ENCODE data around the gene SPRED2.

The SPRED2 gene

DNA sequence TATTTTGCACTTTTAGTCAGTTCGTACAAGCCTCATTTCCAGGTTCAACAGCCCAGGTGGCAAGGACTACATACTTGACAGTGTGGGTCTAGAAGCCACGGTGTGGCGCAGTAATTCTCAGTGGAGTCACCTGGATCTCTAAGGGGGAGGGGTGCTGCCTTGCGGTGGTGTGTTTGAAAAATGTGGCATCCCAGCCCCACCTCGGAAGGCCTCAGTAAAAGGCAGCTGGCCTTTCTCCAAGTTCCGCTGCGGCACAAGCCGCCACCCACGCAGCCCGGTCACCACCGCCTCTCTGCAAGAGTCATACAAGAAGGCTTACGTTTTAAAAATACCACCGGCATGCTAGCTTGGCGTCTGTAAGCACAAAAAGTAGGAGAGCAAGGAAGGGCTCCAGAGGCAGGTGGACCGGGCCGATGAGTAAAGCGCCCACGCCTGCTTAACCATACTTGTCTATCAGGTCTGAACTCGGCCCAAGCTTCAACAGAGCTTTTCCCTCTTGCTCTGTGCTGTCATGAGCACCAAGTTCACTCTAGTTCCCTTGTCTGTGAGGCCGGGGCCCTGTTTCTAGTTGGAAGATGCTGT lies 49.5 kb downstream of the SPRED2 start:
- no peak for DNase-seq

DNA sequence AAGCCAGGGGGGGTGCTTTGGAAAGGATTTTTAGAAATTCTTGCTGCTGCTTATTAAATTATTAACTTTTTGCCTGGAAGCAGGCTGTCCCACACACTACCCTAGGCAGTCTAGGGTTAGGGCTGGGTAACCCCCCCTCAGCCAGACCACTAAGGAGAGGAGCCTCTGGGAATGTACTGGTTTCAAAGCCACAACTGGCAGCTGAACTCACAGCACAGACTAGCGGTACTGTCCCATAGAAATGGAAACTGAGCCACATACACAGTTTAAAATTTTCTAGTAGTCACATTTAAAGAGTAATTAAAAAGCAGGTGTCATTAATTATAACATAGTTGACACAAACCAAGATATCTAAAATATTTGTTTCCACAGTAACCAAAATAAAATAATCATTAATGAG lies 50.1 kb downstream of the SPRED2 start:
- no peak for DNase-seq

DNA sequence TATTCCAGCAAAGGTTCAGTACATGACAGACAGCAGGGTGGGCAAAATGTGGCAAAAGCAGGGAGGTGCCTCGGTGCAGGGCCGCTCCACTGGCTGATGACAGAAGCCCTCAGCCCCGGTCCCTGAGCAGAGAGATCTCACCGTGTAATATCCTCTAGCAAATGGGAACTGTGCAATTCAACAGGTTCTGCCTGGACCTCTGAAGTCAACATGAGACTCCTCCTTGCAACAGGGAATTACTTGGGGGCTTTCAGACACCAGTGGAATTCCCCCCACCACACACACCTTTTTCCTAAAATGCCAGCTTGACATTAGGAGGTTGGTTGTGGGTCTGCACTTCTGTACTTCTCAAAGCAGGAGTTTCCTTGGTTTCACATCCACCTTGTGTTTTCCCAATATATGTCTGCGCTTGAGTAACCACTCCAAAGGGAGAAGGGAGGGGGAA lies 50.8 kb downstream of the SPRED2 start:
- no peak for DNase-seq

DNA sequence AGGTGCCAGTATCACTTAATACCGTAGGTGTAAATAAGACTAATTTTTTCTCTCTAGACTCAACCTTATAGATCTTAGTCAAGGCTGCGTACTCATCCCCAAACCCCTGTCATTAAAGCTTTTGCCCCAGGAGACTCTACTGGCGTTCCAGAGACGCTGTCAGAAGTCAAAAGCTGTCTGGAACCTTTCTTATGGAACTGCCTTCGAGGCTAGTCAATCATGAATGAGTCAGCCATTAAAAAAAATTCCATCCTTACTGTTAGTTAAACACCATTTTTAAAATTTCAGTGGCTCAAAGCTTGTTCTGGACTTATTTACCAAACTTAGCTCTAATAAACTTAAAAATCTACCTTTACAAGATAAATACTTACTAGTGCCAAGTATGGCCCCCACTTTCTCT lies 52.1 kb downstream of the SPRED2 start:
- DNase-seq = no peak

DNA sequence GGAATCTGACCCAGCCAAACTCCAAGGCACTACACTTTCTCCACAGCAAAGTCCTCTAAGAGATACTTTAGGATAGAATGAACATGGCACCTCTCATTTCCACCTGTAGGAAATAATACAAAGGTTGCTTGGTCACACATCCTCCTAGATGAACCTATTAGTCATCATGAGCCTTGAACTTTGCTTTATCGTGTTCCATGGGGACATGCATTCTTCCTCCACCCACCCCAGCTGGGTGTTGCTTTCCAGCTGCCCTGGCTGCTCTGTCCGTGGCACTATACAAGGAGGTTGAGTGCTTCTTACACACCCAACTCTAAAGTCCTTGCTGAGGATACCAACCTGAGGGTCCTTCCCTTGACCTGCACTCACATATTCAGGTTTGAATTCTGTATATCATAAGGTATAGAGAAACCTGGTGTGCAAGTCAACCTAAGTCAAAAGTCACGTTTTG lies 52.7 kb downstream of the SPRED2 start:
- no peak for DNase-seq

DNA sequence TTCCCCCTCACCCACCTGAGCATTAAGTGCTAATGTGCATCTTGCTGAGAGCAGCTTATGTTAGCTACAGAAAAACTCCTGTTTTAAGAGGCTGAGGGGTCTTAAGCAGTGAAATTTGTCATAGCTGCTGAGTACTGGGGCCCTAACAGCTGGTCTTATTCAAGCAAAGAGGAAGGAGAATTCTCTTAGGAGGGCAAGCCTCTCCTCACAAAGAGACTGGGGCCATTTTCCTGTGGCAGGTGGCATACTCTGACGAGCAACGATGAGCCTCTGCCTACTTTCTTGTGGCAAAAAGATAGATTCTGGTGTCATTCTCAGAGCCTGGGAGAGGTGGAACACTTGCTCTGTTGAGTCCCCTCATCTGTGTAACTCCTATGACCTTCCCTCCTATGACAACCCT lies 53.2 kb downstream of the SPRED2 start:
- no peak for DNase-seq

DNA sequence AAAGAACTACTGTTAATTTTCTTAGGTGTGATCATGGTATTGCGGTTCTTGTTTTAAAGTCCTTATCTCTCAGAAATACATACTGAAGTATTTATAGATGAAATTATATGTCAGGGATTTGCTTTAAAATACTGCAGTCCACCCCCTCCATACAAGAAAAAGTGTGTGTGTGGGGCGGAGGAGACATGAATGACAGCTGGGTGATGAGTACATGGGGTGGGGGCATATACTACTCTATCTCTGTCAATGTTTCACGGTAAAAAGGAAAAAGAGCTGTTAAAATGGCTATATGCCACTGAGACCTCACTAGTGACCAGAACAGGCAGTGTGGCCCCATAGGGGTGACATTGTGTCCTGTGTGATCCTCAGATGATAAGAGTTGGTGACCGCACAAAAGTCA lies 54.1 kb downstream of the SPRED2 start:
- no peak for DNase-seq

DNA sequence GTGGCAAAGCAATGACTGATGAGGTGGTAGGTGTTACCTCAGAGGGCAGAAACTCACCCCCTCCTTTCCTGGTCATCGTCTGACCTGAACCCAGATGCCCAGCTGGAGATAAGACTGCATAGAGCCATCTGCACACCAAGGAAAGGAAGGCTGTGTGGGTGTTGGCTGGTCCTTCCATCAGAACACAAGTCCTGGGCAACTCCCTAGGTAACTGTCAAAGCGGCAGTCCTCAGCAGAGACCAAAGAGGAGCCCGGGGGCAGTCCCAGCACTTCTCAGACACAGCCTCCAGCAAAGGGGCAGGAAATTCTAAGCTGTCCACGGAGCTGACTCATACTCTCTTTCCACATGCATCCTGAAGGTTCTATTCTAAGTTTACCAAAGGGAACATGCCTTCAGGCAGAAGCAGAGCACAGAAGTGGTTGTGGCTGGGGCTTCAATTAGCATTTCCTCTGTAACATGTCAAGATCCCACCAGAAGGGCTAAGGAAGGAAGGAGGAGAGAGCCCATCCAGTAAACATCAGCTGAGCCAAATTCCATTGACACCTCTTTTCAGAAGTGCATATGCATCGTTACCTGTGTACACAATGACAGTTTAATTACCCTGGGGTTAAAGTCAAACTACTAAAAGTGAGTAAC lies 54.7 kb downstream of the SPRED2 start:
- no peak for DNase-seq

DNA sequence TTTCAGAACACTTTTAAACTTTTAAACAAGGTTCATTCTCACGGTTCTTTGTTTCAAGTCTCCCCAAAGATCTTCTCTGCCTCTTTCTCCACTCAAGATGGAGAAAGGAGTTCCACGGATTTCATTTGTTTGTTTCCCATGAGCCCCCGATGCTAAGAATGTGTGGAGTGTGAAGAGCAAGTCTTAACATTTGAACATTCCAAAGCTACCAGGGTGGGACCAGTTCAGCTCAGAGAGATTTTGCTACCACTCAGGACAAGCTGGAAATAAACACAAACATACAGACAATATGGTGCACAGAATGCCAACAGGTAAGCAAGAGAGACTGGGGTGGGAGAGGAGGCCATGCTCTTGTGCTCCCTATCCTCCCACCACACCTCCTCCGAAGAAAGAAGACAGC lies 56.7 kb downstream of the SPRED2 start:
- no peak for DNase-seq

DNA sequence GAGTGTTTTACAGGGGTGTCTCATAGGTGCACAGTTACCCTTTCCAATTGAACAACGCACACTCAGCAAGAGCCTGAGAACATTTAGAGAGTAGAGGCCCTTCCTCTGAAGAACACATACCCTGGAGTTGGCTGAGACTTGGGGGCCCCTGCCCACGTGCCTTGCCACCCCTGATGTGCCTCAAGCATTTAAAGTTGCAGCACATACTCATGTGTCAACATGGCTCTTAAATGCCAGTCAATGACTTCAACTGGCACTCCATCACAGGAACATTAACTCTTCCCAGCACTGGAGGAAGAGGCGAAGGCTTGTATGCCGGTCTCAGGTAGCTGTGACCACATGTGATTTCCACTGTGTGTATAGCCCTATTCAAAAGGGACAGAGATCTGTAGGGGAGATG lies 57.4 kb downstream of the SPRED2 start:
- DNase-seq = no peak

DNA sequence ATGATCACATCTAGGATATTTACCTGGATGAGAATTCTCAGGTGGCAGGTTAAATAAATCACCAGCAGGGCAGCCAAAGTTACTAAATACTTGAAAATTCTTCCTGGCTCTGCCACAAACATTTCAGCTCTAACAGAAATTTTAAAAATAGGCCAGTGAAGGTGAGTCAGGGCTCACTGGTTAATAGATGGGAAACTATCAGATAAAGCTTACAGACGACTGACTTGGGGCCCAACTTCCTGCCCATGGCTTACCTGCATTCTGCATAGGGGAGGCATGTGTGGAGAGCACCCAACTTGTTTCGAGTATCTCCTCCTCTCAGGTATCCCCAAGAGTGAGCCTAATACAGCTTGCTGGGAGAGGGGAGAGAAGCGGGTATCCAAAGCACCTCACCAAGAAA lies 57.8 kb downstream of the SPRED2 start:
- no peak for DNase-seq

DNA sequence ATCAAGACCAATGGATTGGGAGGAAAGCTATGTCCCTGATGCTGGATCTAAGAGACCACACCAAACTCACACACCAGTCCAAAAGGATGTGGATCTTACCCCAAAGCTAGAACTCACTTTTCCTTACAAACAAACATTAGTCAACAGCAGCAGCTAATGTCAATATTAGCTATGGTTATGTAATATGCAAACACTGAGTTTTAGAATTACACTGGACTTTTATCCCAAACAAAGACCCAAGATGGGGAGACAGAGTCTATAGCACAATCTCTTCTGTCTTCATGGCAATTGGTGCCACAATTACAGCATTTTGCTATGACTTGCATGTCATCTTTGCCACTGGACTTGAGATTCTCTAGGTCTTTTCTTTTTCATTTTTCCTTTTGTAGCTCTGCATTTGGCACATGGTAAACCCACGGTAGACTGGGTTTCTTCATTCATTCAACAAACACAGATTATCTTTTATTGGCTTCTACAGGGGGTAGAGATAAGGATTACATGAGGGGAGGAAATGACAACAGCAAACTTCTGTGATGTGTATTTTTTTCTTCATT lies 59.0 kb downstream of the SPRED2 start:
- DNase-seq = no peak

DNA sequence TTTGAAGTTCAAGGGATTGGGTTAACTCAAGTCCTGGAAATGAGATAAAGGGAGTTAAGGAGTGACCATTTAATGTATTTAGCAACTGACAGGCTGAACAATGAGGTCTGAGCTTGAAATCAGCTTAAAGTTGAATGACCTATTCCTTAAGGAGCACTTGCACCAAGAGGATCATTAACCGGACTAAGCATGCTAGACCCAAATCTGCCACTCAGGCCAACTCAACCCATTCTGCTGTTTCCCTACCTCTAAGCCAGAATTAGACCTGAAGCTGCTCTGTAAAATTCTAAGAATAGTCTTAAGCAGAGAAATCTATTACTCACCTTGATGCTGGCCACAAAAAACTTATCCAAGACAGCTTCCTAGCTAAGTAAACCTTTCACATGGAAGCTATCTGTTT lies 59.8 kb downstream of the SPRED2 start:
- no peak for DNase-seq

DNA sequence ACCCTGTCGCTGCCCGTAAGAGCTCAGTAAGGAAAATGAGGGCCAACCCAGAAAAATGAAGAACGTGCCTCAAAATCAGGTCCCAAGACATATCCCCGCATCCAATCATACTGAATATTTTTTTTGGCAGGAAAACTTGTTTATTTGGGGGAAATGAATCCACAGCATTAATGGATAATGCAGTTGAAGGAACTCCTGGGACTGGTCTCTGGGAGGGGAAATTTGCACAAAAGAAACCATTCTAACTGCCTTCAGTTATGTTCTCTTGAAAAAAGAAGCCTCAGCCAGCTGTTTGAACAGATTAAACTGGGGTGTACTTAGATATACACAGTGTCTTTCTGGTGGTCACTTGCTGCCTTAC lies 61.3 kb downstream of the SPRED2 start:
- DNase-seq = no peak

DNA sequence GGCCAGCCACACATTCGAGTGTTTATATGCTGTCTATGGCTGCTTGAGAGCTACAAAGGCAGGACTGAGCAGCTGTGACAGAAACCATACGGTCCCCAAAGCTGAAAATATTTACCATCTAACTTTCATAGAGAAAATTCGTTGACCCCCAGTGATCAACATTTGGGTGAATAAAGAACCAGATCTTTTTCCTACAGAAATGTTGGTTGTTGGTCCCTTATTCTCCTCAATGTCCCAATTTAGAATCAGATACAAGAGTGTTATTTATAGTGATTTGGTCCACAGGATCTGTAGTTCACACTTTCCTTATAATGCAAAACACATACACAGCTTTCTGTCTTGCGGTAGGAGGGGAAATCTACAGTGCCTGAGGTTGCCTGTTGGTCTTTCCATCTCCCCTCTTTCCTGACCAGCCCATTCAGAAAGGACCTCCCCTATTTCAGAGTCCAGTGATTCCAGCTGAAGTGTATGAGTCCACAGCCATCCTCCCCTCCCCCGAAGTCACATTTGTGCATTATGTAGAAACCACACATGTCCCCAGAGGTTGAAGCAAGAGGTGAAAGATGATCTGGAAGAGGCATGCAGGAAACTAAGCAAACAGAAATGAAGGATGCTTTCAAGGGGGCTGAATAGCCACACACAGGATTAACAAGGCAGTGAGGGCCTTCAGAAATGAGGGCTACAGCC lies 61.9 kb downstream of the SPRED2 start:
- DNase-seq = no peak

DNA sequence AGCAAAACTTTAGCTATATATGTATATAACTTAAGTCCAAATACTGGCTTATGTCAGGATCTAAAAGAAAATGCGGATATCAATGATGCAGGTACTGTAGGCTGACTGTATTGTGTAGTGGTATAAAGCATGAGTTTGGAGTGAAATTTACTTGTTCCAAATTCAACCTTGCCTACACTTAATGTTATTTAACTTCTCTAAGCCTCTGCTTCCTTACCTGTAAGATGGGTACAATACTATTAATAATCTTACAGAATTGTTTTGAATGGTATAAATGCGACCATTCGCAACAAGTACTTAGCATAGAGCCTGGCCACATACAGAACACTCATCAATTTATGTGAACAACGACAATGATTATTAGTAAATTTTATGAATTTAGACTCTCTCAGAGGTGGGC lies 62.4 kb downstream of the SPRED2 start:
- DNase-seq = no peak

DNA sequence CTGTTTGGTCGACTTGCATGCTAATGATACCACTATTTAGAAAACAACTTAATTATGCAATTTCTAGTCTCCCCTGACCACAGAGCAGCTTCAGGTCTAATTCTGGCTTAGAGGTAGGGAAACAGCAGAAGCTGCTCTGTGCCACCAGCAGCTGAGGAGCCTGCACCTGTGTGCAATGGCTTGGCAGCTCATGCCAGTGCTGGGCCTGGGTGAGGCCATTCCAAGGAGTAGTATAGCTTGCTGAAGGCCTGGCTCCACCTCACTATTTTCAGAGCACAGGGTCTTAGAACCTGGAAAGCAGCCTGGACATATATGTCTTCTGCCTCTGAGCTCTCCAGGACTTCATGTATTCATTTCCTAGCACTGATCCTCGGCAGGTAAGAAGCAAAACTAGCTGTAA lies 62.8 kb downstream of the SPRED2 start:
- no peak for DNase-seq

DNA sequence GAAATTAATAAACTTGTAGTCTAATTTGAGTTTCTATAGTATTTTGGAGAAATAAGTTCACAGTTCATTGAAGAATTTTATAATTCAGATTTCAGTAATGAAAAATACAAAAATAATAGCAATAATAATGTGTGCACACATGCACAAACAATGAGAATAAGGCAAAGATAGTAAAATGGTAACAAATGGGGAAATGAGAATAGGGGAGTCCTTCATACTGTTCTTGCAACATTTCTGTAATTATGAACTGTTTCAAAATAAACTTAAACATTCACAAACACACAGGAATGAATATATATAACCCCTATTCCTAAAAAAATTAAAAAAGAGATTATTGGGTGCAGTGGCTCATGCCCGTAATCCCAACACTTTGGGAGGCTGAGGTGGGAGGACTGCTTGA lies 63.9 kb downstream of the SPRED2 start:
- no peak for DNase-seq

DNA sequence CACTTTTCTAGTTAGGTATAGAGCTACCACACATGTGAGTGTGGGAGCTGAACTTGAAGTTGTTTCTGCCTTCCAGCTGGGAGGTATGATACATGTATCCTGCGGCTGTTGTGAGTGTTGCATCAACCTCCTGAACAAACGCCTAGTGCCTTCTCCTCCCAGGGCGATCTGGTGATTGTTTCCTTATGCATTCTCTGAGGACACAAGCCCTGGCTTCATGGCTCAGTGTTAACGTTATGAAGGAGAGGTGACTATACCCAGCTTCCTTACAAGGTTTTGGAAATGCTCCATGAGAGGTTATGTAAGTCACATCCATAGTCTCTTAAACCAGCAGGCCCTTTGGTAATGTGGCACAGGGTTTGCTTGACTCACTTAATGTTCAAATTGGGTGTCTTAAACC lies 64.9 kb downstream of the SPRED2 start:
- DNase-seq = no peak

DNA sequence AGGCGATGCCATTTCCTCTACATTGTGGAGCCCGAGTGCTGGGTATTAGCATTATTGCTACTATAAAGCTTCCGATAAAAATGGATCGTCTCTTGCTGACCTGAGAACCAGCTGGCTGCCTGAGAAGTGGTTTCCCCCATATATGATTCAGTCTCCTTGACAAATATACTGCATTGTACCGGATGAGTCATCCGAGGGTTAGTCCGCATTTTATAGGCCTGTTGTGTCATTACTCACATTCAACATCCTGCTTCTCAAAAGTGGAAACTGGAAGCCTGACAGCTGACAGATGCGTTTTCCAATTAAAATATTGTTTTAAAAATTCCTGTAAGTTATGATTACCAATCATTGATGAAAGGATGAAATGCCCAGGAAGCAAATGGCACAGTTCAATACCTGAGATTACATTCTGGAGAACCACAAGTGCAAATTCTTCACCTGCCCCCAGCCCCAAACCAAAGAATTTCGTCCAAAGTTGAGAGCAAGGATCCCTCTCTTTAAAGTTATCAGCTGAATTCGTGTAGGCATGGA lies 65.7 kb downstream of the SPRED2 start:
- peak; percentile 39 for DNase-seq

DNA sequence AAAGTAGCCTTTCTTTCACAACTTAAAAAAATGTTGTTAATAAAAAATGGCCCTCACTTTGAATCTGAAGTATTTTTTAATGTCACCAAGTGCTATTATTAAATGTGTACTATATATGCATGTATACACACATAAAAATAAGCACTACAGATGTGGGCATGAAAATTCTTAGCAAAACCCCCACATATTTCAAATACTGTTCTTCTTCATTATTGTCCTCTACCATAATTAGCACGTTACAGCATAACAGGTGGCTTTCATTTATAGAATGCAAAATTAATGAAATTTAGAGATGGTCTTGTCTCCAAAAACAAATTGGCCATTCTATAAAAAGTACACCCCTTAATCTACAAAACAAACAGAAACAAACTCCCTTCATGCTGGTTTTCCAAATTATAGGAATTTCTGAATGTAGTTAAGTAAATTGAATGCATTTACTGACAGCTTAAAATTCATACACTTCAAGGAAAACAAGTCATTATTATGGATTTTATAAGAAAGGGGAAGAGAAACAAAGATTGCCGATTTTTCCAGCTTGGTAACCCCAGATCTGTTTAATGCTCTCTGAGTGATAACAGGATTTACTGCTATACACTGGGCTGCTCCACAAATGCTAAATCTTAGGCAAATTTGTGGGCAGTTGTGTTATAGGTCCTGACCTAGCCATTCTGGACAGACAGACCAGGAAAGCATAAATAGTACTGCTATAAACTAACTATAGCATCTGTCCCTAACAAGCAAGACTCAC lies 67.2 kb downstream of the SPRED2 start:
- no peak for DNase-seq

DNA sequence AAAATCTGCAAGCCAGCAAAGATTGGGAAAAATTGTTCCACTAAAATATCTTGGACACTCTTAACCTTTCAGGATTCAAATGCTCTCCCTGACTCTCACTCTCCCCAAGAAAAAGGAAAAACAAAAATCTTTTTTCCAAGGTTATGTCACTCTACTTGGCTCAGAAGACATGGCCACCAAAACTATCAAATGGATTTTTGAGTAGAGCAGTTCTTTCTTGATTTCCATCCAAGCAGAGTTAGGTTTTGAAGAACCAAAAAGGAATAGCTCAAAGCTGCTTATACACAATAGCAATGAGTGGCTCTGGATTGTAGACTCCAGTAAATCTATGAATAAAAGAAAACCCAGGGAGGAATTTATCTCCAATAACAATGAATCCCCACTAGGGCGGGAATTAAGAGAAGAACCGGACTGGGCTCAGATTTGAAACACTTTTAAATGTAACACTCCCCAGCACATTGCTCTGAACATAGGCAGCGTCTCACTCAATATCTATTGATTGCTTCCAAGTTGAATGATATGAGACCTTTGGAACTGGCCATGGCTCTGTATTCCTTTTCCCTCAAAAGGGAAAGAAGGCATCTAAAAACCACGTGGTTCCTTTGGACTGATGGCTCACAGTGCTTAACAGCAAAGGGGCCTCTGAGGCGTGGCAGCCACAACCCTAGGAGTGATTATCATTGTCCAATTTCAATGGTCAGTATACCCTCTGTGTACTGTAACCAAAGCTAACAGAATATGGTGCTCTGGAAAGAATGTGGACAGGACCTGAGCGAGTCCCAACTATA lies 68.3 kb downstream of the SPRED2 start:
- no peak for DNase-seq

DNA sequence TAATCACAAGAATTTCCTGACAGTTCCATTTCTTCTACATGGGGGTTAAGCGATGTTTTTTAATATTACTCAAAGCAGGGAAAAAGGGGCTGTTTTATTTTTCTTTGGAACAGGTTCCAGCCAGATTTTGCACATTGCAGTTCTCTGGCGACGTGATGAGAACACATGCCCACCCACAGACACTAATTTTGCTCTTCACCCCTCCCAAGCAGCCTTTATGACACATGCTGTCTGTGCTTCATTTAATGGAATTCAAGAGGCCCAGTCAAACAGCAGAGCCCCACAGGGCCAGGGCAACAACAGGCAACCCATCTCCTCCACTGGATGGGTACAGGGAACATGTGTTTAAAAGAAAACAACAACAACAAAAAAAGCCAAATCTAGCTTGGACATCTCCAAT lies 70.8 kb downstream of the SPRED2 start:
- no peak for DNase-seq

All from NCI-H748 treated with DMSO at 0.1 percent for 48 hours (cell line).